SU-DHL-6 (cell line): ENCODE results near the gene RNF130.

Source experiments
- H2AFZ ChIP-seq: fragments of 200-600 bp; sonication (generic); 2 replicates; pipeline ENCODE4 v1.6.1; 2014; ENCODE audit warnings: low read depth, mild to moderate bottlenecking, moderate library complexity, mixed read lengths, antibody characterized with exemption, low read length; ENCODE audit not compliant: severe bottlenecking
- H3F3A ChIP-seq: fragments of 200-600 bp; shearing (Covaris generic); 2 replicates; pipeline ENCODE4 v1.6.0; 2016; ENCODE audit warnings: antibody characterized with exemption, mild to moderate bottlenecking; ENCODE audit not compliant: insufficient read depth
- H3K27ac ChIP-seq: fragments of 200-600 bp; sonication (generic); 2 replicates; pipeline ENCODE4 v1.5.1; 2016; ENCODE audit warnings: low read depth, mild to moderate bottlenecking, low read length, moderate library complexity, mixed read lengths
- H3K27me3 ChIP-seq: fragments of 200-600 bp; sonication (generic), shearing (Covaris generic); 2 replicates; pipeline ENCODE4 v1.6.0; 2014; ENCODE audit warnings: mild to moderate bottlenecking, low read length
- H3K36me3 ChIP-seq: fragments of 200-600 bp; sonication (generic); 2 replicates; pipeline ENCODE4 v1.6.1; 2014; ENCODE audit warnings: mild to moderate bottlenecking, low read length, mixed read lengths
- H3K4me2 ChIP-seq: fragments of 300-600, 200-600 bp; shearing (Covaris generic), sonication (generic); 2 replicates; pipeline ENCODE4 v1.6.0; 2014; ENCODE audit warnings: low read length, low read depth, mild to moderate bottlenecking; ENCODE audit not compliant: poor library complexity, severe bottlenecking
- H3K4me3 ChIP-seq: fragments of 200-600 bp; sonication (generic); 2 replicates; pipeline ENCODE4 v1.5.1; 2014; ENCODE audit warnings: antibody characterized with exemption, low read length, mild to moderate bottlenecking, mixed read lengths; ENCODE audit not compliant: insufficient read depth, poor library complexity, severe bottlenecking
- H3K79me2 ChIP-seq: fragments of 200-600 bp; sonication (generic); 2 replicates; pipeline ENCODE4 v1.6.1; 2014; ENCODE audit warnings: mild to moderate bottlenecking, low read length, moderate library complexity; ENCODE audit not compliant: insufficient read depth
- H3K9ac ChIP-seq: fragments of 200-600 bp; sonication (generic); 2 replicates; pipeline ENCODE4 v1.7.0; 2014; ENCODE audit warnings: mild to moderate bottlenecking, low read length
- H3K9me2 ChIP-seq: fragments of 200-600 bp; sonication (generic); replicated peaks from 2 replicates; pipeline ENCODE4 v1.6.1; 2014; ENCODE audit warnings: low read length; ENCODE audit not compliant: insufficient read depth
- H3K9me3 ChIP-seq: fragments of 200-600 bp; sonication (generic); 2 replicates; pipeline ENCODE4 v1.6.1; 2014; ENCODE audit warnings: low read length, mixed read lengths; ENCODE audit not compliant: insufficient read depth
- H4K20me1 ChIP-seq: fragments of 200-600 bp; sonication (generic); 2 replicates; pipeline ENCODE4 v1.6.1; 2014; ENCODE audit warnings: low read depth, mild to moderate bottlenecking, antibody characterized with exemption, low read length, moderate library complexity, mixed read lengths
- EZH2phosphoT487 ChIP-seq: fragments of 200-600 bp; sonication (generic), shearing (Covaris generic); conservative IDR thresholded peaks from 2 replicates; pipeline ENCODE4 v1.6.1; 2018; ENCODE audit warnings: mild to moderate bottlenecking, antibody characterized with exemption, low read length, moderate library complexity, mixed read lengths
- TF ChIP-seq, protein P1 (sequence below): fragments of 200-600 bp; sonication (generic); IDR thresholded peaks from one replicate; pipeline ENCODE4 v1.5.1; 2017; ENCODE audit warnings: antibody characterized with exemption, mild to moderate bottlenecking, low read length, moderate library complexity; ENCODE audit not compliant: insufficient read depth, poor library complexity, severe bottlenecking

RNF130 gene

DNA sequence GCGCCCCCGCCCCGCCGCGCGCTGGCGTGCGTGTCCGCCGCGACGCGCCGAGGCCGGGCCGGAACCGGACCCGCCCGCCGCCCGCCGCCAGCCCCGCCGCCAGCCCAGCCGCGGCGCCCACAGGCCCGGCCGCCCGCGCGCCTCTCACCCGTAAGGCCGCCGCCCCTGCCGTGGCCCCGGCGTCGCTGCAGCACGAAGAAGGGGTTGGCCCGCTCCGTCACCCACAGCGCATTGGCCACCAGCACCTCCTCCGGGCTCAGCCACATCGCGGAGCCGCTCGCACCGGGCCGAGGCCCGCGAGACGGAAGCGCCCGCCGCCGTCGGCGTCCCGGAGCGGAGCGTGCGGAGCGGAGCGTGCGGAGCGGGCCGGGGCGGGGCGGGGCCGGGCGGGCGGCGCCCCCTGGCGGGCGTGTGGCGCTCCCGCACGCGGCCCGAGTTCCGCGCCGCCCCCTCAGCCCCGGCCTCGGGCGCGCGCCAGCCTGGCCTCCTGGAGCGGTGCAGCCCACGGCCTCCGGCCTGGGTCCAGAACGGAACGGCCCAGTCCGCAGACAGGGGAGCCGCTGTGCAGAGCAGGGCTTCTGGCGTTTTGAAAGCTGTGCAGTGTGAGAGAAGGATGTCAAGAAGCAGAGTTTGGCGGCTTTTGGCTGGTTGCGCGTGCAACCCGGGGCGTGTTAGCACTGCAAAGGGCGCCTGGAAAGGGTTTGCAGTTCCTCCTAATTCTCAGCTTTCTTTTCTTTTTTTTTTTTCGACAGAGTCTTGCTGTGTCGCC lies 163.8 kb downstream of the RNF130 start, which contains the start of gene TBC1D9B:
TBC1D9B (minus strand) TSS at position 342 of the 769 bp plus-strand sequence; CDS start at position 266, 76 bp downstream.
- no peaks in the 10 kb centered on the region for H3K9me2 ChIP-seq
- TF ChIP-seq, protein P1, sequence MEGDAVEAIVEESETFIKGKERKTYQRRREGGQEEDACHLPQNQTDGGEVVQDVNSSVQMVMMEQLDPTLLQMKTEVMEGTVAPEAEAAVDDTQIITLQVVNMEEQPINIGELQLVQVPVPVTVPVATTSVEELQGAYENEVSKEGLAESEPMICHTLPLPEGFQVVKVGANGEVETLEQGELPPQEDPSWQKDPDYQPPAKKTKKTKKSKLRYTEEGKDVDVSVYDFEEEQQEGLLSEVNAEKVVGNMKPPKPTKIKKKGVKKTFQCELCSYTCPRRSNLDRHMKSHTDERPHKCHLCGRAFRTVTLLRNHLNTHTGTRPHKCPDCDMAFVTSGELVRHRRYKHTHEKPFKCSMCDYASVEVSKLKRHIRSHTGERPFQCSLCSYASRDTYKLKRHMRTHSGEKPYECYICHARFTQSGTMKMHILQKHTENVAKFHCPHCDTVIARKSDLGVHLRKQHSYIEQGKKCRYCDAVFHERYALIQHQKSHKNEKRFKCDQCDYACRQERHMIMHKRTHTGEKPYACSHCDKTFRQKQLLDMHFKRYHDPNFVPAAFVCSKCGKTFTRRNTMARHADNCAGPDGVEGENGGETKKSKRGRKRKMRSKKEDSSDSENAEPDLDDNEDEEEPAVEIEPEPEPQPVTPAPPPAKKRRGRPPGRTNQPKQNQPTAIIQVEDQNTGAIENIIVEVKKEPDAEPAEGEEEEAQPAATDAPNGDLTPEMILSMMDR: no peak
- no peak for TF ChIP-seq EZH2phosphoT487
- H3K27me3 ChIP-seq: no peaks in the 10 kb centered on the region
- H3K9ac ChIP-seq: peak within 1 kb of the TSS; percentile 75
- peak within 1 kb of the TSS; percentile 88 for H2AFZ ChIP-seq
- H3K36me3 ChIP-seq: no peaks in the 10 kb centered on the region
- peak within 1 kb of the TSS; percentile 75 for H3K4me2 ChIP-seq
- 0 out of 2 replicates have a peak, but pooled peaks cover 5% of the 10 kb centered on the region for H3F3A ChIP-seq
- peak within 1 kb of the TSS; percentile 88 for H3K4me3 ChIP-seq
- no peaks in the 10 kb centered on the region for H4K20me1 ChIP-seq
- peaks cover 16% of the 10 kb centered on the region for H3K79me2 ChIP-seq
- H3K27ac ChIP-seq: peak within 1 kb of the TSS; percentile 44
- H3K9me3 ChIP-seq: no peaks in the 10 kb centered on the region

DNA sequence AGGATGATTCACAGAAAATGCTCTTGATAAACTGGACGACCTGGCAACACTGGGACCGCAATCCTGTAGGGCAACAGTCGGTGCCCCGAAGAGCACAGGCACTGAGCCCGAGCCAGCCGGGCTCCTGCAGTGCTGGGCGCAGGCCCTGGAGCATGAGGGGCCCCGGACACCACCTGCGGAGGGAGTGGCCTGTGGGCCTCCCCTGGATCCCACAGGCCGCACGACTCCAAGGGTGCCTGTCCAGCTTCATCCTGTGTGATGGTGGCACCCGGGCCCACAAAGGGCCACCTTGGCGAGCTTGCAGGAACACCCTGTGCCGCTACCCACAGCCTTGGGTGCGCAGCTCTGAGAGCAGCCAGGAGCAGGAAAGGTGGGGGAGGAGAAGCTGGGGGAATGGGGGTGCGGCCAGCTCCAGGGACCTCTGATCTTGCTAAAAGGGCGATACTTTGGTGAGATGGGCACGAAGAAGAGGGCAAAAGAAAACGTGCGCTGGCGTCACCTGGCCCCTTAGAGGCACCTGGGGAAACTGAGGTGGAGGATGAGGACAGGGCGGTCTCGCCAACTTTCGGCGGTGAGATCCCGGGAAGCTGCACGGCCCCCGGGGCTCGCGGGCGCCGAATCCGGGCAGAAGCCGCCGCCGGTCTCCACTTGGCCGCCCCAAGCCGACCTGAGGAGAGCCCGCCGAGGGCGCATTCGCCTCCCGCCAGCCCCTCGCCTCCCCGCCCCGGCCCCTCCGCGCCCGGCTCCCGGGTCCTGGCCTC lies 164.6 kb downstream of the RNF130 start:
- peak overlapping the region; percentile 57 for H2AFZ ChIP-seq
- H3K27ac ChIP-seq: peak overlapping the region; percentile 23; the same call in 1 of the 2 replicates
- H3K4me2 ChIP-seq: peak overlapping the region; percentile 73
- H3K27me3 ChIP-seq: no peaks in the 10 kb centered on the region
- TF ChIP-seq, protein P1: no peak
- TF ChIP-seq EZH2phosphoT487: no peak
- peak overlapping the region; percentile 75 for H3K9ac ChIP-seq
- 0 out of 2 replicates have a peak, but pooled peaks cover 5% of the 10 kb centered on the region for H3F3A ChIP-seq
- H3K9me3 ChIP-seq: no peaks in the 10 kb centered on the region
- H3K9me2 ChIP-seq: no peaks in the 10 kb centered on the region
- no peaks in the 10 kb centered on the region for H4K20me1 ChIP-seq
- H3K36me3 ChIP-seq: no peaks in the 10 kb centered on the region
- H3K79me2 ChIP-seq: peaks cover 16% of the 10 kb centered on the region
- peak overlapping the region; percentile 88 for H3K4me3 ChIP-seq

DNA sequence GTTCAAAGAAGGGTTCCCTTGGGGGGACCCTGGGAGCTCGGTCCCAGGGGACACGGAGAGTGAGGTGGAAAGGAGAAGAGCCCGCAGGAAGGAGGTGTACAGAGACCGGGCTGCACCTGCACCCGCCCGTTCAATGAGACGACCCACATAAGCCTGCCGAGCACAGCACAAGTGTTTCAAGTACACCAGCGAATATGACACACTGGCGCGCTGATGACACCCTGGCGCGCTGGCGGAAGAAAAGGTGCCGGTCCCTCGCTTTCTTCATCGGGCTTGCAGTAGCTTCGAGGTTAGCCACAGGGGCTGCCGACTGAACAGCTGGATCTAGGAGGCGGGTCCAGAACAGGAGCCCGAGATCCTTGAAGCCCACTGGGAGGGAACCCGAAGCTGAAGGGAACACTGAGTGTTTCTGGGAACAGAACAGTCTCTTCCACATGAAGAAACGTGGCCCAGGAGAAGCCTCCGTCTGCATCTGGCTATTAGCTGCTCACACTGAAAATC lies 165.2 kb downstream of the RNF130 start:
- Histone ChIP-seq H3K9ac (peak overlapping the region; percentile 75), H3K9me2 (no peaks in the 10 kb centered on the region), H3K36me3 (no peaks in the 10 kb centered on the region), H3K27me3 (no peaks in the 10 kb centered on the region), H3F3A (0 out of 2 replicates have a peak, but pooled peaks cover 5% of the 10 kb centered on the region), H4K20me1 (no peaks in the 10 kb centered on the region), H3K79me2 (peaks cover 16% of the 10 kb centered on the region), H3K9me3 (no peaks in the 10 kb centered on the region), H2AFZ (no peak overlapping the region), H3K4me2 (peak overlapping the region; percentile 73), H3K27ac (no peak overlapping the region), H3K4me3 (peak overlapping the region; percentile 88)
- TF ChIP-seq, protein P1: no peak
- TF ChIP-seq EZH2phosphoT487: no peak
